EL (cell line): Measurements from ENCODE around the gene RGS10.
"Not testable (repeated sequence)": the region's sequence is repeated elsewhere in the genome, so short reads cannot be mapped to it uniquely, and the experiment has no call there.

Experiments used
- DNase-seq: peaks from one replicate; pipeline ENCODE4 v3.0.0-alpha.2; 2016

The RGS10 gene

GRCh38 chr10:119466076-119466475, 76.4 kb downstream of the RGS10 start:
- no peak for DNase-seq

GRCh38 chr10:119465085-119465484, 77.4 kb downstream of the RGS10 start:
- DNase-seq: no peak

GRCh38 chr10:119463195-119463594, 79.3 kb downstream of the RGS10 start:
- not testable (repeated sequence) for DNase-seq

- DNase-seq: no peak
Observed at GRCh38 chr10:119462773-119463172, 79.7 kb downstream of the RGS10 start.

GRCh38 chr10:119461923-119462322, 80.6 kb downstream of the RGS10 start:
- DNase-seq: no peak

- no peak for DNase-seq
Observed at GRCh38 chr10:119461380-119461779, 81.1 kb downstream of the RGS10 start.

- DNase-seq: no peak
Observed at GRCh38 chr10:119460369-119461195, 81.9 kb downstream of the RGS10 start.

- DNase-seq: no peak
Observed at GRCh38 chr10:119459681-119460340, 82.7 kb downstream of the RGS10 start.

GRCh38 chr10:119457966-119458766, 84.4 kb downstream of the RGS10 start:
- no peak for DNase-seq

GRCh38 chr10:119456435-119456810, 86.1 kb downstream of the RGS10 start:
- DNase-seq: no peak

GRCh38 chr10:119455609-119456434, 86.7 kb downstream of the RGS10 start:
- no peak for DNase-seq

- DNase-seq: no peak
Observed at GRCh38 chr10:119454990-119455389, 87.5 kb downstream of the RGS10 start.

- DNase-seq: no peak
Observed at GRCh38 chr10:119454316-119454715, 88.2 kb downstream of the RGS10 start.

GRCh38 chr10:119453313-119453712, 89.2 kb downstream of the RGS10 start:
- no peak for DNase-seq

GRCh38 chr10:119452396-119452795, 90.1 kb downstream of the RGS10 start:
- no peak for DNase-seq

GRCh38 chr10:119451300-119451896, 91.1 kb downstream of the RGS10 start:
- DNase-seq: no peak

- peak; percentile 28 for DNase-seq
Observed at GRCh38 chr10:119450606-119451299, 91.8 kb downstream of the RGS10 start.
